HG02973 (cell line): ENCODE results near the gene PLD6.

Source experiments
- ATAC-seq: cut with Tn5 transposase; IDR thresholded peaks from one replicate; pipeline ENCODE4 v1.9.1; 2021; ENCODE audit warnings: moderate library complexity; ENCODE audit not compliant: unreplicated experiment

Gene PLD6

GRCh38 chr17:17157041-17157440 lies 49.1 kb downstream of the PLD6 start:
- no peak for ATAC-seq

GRCh38 chr17:17156511-17156910 lies 49.6 kb downstream of the PLD6 start:
- no peak for ATAC-seq

- no peak for ATAC-seq
These were observed 50.0 kb downstream of the PLD6 start for GRCh38 chr17:17156107-17156506.

GRCh38 chr17:17155568-17155967 lies 50.6 kb downstream of the PLD6 start:
- ATAC-seq = no peak

- no peak for ATAC-seq
These were observed 51.2 kb downstream of the PLD6 start for GRCh38 chr17:17154981-17155380.

GRCh38 chr17:17154556-17154955 lies 51.6 kb downstream of the PLD6 start:
- ATAC-seq = no peak

- ATAC-seq = no peak
These were observed 52.4 kb downstream of the PLD6 start for GRCh38 chr17:17153709-17154108.

- ATAC-seq = no peak
These were observed 53.1 kb downstream of the PLD6 start for GRCh38 chr17:17153071-17153470.

GRCh38 chr17:17152385-17152784 lies 53.7 kb downstream of the PLD6 start:
- no peak for ATAC-seq

- ATAC-seq = no peak
These were observed 54.2 kb downstream of the PLD6 start for GRCh38 chr17:17151962-17152361.

GRCh38 chr17:17151541-17151940 lies 54.6 kb downstream of the PLD6 start:
- ATAC-seq = no peak

- ATAC-seq = no peak
These were observed 55.1 kb downstream of the PLD6 start for GRCh38 chr17:17151055-17151454.
